ENCODE results near the gene CAMKK1. TPM values are rescaled to one million over a fixed set of nuclear protein-coding genes. Genes with fewer than 3 reads are reported as not detected.
A peak's percentile ranks its signal among the peaks of the same experiment; 100 is the strongest.
"Not testable (repeated sequence)": the region's sequence is repeated elsewhere in the genome, so short reads cannot be mapped to it uniquely, and the experiment has no call there.

The CAMKK1 gene
- total RNA-seq, 2 donors from 2014 or later: 3.8 to 6.9 TPM

DNA sequence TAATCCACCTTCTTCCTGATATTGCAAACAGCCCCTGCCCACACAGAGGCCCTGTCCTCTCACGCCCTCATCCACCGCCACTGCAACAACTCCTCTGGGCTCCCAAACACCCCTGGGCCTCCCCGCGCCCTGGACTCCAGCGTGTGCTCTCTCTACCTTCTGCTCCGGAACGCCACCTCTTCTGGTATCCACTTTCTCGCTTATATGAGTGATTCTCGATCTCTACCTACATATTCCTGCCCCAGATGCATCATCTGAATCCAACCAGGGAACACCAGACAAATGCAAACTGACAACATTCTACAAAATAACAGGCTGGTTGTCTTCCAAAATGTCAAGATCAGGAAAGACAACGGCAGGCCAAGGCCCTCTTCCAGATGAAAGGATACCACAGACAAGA is 19.0 kb downstream of the CAMKK1 start:
- DNase-seq (ENCODE audit: low spot score in 2 of 2) (no peak), ATAC-seq (no peak)

DNA sequence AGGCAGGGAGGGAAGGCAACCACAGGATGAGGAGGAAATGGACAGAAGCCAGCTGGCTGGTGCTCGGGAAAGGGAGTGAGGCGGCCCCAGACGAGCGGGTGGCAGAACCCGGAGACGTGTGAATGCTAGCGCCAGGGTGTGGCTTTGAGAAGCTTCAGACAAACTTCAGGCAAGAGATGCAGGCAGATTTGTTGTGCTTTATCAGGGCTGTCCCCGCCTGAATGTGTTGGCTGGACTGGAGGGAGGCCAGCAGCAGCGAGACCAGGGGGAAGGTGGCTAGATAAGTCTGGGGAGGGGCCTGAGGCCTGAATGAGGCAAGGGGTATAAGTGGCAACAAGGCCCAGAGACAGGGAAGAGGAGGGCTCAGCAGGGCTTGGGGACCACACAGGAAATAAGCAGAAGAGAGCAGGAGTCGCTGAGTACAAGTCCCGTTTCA is 22.0 kb downstream of the CAMKK1 start:
- no peak for DNase-seq (ENCODE audit: low spot score in 2 of 2)
- H3K9me3 Mint-ChIP-seq: no peaks in the 10 kb centered on the region
- peak in 1 of 2 donors; percentile 32 for ATAC-seq
- peak overlapping the region; percentile 87 to 95 for H3K27ac Mint-ChIP-seq
- peaks cover 0 to 4% of the 10 kb centered on the region in 2 donors for H3K36me3 Mint-ChIP-seq

More for the DNA sequence above, 19.0 kb downstream of the CAMKK1 start:
- peak overlapping the region in 1 of 2 donors; percentile 6 for H3K27ac Mint-ChIP-seq
- H3K36me3 Mint-ChIP-seq: peaks cover 0 to 4% of the 10 kb centered on the region in 2 donors
- H3K9me3 Mint-ChIP-seq: no peaks in the 10 kb centered on the region

GRCh38 chr17:3867606-3868005 is 25.2 kb downstream of the CAMKK1 start:
- ATAC-seq: no peak
- Mint-ChIP-seq H3K36me3 (no peaks in the 10 kb centered on the region), H3K9me3 (no peaks in the 10 kb centered on the region), H3K27ac (peak overlapping the region in 1 of 2 donors; percentile 40)
- DNase-seq (ENCODE audit: low spot score in 2 of 2): no peak

GRCh38 chr17:3867106-3867505 is 25.7 kb downstream of the CAMKK1 start:
- Mint-ChIP-seq H3K36me3 (no peaks in the 10 kb centered on the region), H3K9me3 (no peaks in the 10 kb centered on the region), H3K27ac (peak overlapping the region in 1 of 2 donors; percentile 40)
- DNase-seq (ENCODE audit: low spot score in 2 of 2) (no peak), ATAC-seq (no peak)

- H3K27ac Mint-ChIP-seq: no peak overlapping the region
- no peaks in the 10 kb centered on the region for H3K9me3 Mint-ChIP-seq
- no peaks in the 10 kb centered on the region for H3K36me3 Mint-ChIP-seq
- DNase-seq (ENCODE audit: low spot score in 2 of 2) (no peak), ATAC-seq (no peak)
Measured at GRCh38 chr17:3866276-3866675, 26.6 kb downstream of the CAMKK1 start.

GRCh38 chr17:3865176-3865575 is 27.7 kb downstream of the CAMKK1 start:
- DNase-seq (ENCODE audit: low spot score in 2 of 2) (no peak), ATAC-seq (no peak)
- Mint-ChIP-seq H3K36me3 (no peaks in the 10 kb centered on the region), H3K27ac (peak overlapping the region in 1 of 2 donors; percentile 55), H3K9me3 (no peaks in the 10 kb centered on the region)

GRCh38 chr17:3864534-3864933 is 28.3 kb downstream of the CAMKK1 start:
- no peak overlapping the region for H3K27ac Mint-ChIP-seq
- no peak for ATAC-seq
- H3K9me3 Mint-ChIP-seq: no peaks in the 10 kb centered on the region
- H3K36me3 Mint-ChIP-seq: no peaks in the 10 kb centered on the region
- no peak for DNase-seq (ENCODE audit: low spot score in 2 of 2)

DNA sequence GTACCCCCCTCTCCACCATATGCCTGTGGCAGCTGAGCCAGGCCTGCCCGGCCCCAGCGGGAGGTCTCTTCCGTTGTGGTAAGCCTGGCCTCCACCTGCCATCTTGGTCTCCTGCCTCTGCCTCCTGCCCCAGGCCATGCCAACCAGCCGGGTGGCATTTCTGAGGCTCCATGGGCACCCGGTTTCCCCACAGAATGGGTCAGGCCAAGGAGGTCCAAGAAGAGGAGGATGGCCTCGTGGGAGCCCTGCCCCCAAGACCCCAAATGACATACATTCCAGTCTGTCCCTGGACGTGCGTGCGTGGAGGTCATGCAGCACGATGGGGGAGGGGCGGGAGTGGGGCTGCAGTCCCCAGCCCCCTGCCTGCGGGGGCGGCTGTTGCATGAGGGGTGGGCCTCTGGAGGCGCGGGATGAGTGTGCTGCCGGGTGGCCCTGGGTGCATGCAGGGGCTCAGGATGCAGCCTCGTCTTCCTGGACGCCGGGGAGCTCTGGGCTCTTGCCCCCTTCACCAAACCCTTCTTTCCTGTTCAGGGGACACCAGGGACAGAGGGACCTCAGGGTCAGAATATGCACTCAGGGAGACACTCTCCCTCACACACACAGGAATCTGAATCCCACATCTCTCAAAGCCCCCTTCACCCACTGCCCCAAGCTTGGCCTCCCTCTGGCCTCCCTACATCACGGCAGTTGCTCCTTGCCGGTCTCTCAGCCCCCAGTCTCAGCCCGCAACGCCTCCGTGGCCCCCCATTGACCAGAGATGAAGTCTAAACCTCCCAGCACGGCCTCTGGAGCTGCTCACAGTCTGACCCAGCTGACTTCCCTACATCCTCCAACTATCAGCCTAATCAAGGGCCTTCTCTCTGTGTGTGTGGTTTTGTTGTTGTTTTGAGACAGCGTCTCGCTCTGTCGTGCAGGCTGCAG is 30.8 kb downstream of the CAMKK1 start:
- Mint-ChIP-seq H3K9me3 (no peaks in the 10 kb centered on the region), H3K36me3 (no peaks in the 10 kb centered on the region), H3K27ac (peak overlapping the region in 1 of 2 donors; percentile 46)
- ATAC-seq (no peak), DNase-seq (ENCODE audit: low spot score in 2 of 2) (no peak)

DNA sequence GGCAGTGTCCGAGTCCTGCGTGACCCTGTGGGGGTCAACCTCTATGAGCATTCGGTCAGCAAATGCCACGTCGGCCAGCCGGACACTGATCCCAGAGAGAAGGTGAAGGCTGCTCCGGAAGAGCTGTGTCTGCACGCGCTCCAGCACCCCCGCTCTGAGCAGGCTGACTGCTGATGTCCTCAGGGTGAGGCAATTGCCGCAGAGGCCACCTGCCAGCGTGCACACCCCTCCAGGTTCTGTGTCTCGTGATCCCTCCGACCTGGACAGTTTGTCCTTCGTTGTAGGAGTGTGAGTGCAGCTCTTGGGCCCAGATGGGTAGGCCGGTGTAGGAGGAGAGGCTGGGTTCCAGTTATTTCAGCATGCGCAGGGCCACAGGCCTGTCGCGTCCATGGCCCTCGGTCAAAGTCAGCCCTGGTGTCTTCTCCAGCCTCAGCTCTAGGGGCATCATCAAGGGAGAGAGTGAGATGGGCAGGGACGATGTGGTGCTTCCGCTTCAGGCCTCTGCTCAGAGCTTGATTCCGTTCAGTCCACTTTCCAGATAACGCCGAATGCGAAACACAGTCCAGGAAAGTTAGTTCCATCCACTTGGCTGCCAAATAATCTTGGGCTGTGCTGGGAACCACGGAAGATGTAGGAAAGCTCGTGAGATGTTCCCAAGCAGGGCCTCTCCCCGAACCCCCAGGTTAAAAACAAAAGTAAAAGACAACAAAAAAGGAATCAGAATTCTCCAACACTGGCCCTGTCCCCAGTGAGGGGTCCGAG is 31.7 kb downstream of the CAMKK1 start:
- H3K27ac Mint-ChIP-seq: no peak overlapping the region

DNA sequence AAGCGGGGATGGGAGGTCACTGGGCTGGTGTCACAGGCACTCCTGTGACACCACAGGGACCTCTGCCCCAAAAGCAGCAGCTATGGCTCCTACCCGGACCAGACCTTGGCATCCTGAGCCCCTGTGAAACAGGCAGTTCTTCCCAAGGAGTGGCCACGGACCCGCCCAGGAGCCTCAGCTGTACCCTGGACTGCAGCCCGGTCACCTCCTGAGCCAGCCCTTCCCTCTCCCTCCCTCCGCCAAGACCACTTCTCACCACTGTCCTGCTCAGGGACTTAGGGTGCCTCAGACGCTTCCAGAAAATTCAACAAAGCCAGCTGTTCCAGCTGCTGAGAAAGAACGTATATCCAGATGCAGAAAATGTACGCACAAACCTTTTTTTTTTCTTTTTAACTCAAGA is 32.9 kb downstream of the CAMKK1 start:
- Mint-ChIP-seq H3K27ac (no peak overlapping the region), H3K9me3 (no peaks in the 10 kb centered on the region), H3K36me3 (no peaks in the 10 kb centered on the region)
- no peak for ATAC-seq
- no peak for DNase-seq (ENCODE audit: low spot score in 2 of 2)

More for the DNA sequence above, 31.7 kb downstream of the CAMKK1 start:
- DNase-seq (ENCODE audit: low spot score in 2 of 2): no peak
- ATAC-seq: no peak
- H3K9me3 Mint-ChIP-seq: no peaks in the 10 kb centered on the region
- no peaks in the 10 kb centered on the region for H3K36me3 Mint-ChIP-seq

DNA sequence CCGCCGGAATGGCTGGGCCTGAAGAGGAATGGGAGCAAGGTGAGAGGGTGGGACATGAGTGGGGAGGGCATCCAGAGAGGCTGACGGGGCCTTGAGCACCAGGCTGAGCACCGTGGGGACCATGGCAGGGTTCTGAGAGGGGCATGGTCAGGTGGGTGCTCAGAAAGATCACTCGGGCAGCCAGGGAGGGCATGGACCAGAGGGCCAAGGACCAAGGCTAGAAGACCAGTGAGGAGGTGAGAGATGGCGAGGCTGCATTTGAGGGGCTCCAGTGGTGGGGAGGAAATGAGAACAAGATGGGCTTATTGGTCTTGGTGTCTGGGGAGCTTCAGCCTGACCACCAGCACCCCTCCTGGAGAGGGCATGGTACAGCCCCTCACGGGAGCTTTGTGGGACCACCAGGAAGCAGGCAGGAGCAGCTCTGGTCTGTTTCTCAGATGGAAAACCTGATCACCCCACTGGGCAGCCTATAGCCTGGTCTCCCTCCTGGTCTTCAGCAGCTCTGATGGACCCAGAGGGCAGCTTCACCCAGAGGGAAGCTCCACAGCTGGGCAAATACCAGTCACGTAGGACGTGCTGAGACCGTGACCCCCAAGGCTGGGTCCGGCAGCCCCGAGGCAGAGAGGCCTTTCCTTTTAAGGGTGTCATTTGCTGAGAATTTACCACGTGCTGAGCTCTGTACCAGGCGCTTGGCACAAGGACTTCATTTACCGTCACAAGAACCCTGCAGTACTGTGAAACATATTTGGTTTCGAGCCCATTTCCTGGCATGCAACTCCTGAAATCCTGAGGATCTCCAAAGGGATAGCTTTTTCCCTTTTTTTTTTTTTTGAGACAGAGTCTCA is 35.4 kb downstream of the CAMKK1 start:
- no peak for DNase-seq (ENCODE audit: low spot score in 2 of 2)
- no peak for ATAC-seq
- no peaks in the 10 kb centered on the region for H3K36me3 Mint-ChIP-seq
- H3K9me3 Mint-ChIP-seq: no peaks in the 10 kb centered on the region
- no peak overlapping the region for H3K27ac Mint-ChIP-seq

DNA sequence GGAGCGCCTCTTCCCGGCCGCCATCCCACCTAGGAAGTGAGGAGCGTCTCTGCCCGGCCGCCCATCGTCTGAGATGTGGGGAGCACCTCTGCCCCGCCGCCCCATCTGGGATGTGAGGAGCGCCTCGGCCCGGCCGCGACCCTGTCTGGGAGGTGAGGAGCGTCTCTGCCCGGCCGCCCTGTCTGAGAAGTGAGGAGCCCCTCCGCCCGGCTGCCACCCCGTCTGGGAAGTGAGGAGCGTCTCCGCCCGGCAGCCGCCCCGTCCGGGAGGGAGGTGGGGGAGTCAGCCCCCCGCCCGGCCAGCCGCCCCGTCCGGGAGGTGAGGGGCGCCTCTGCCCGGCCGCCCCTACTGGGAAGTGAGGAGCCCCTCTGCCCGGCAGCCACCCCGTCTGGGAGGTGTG is 38.6 kb downstream of the CAMKK1 start:
- H3K27ac Mint-ChIP-seq; H3K36me3 Mint-ChIP-seq; ATAC-seq; DNase-seq (ENCODE audit: low spot score in 2 of 2); H3K9me3 Mint-ChIP-seq: not testable (repeated sequence)

DNA sequence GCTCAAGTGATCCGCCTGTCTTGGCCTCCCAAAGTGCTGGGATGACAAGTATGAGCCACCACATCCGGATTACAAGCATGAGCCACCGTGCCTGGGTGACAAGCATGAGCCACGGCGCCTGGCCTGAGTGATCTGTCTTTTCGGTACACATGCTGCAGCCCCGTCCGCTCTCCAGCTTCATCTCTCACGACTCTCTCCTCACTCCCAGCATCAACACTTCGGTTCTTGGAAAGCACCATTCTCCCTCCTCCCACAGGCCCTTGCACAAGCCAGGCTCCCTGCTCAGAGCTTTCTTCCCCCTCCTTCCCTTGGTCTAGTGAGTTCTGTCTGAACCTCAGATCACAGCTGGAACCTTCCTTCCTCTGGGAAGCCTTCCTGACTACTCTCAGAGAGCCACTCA is 40.3 kb downstream of the CAMKK1 start:
- DNase-seq (ENCODE audit: low spot score in 2 of 2) (no peak), ATAC-seq (no peak)
- Mint-ChIP-seq H3K36me3 (no peaks in the 10 kb centered on the region), H3K9me3 (no peaks in the 10 kb centered on the region), H3K27ac (peak overlapping the region in 1 of 2 donors; percentile 6)

GRCh38 chr17:3851461-3852100 is 41.3 kb downstream of the CAMKK1 start:
- Mint-ChIP-seq H3K27ac (peak overlapping the region; percentile 6 to 70), H3K9me3 (no peaks in the 10 kb centered on the region), H3K36me3 (no peaks in the 10 kb centered on the region)
- no peak for DNase-seq (ENCODE audit: low spot score in 2 of 2)
- ATAC-seq: no peak

GRCh38 chr17:3848229-3848835 is 44.5 kb downstream of the CAMKK1 start:
- no peak for ATAC-seq
- no peak for DNase-seq (ENCODE audit: low spot score in 2 of 2)
- Mint-ChIP-seq H3K27ac (no peak overlapping the region), H3K36me3 (peaks cover 0 to 15% of the 10 kb centered on the region in 2 donors), H3K9me3 (no peaks in the 10 kb centered on the region)

Data from activated naive CD4-positive, alpha-beta T cell treated with anti-CD3 and anti-CD28 coated beads, Interleukin-2, amount 50 U/mL, for 72 hours (primary cell).